GM12872 (cell line): Measurements from ENCODE around the gene MITF.

Source experiments
- CTCF ChIP-seq: IDR thresholded peaks from 3 replicates; pipeline ENCODE4 v1.5.1; 2011; ENCODE audit warnings: low read depth, mild to moderate bottlenecking, low read length, moderate library complexity; ENCODE audit not compliant: insufficient read depth

The MITF gene

GRCh38 chr3:69827127-69827526 lies 87.9 kb downstream of the MITF start:
- no peak for TF ChIP-seq CTCF

DNA sequence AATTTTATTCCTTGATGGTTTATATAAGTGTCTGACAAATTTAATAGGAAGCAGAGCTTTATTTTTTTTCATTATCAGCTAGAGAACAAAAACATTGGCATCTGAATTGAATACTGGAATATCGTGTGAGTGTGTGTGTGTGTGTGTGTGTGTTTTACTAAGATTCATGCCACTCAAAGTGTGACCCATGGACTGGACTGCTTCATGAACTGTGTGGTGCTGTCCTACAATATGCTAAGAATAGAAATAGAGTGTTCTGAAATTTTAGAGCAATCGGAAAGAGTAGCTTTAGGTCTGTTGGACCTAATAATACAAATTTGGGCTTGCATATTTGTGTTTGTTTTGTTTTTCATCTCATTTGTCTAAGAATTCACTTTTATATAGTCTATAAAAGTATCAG lies 89.6 kb downstream of the MITF start:
- TF ChIP-seq CTCF: no peak

GRCh38 chr3:69830147-69830546 lies 90.9 kb downstream of the MITF start:
- no peak for TF ChIP-seq CTCF

DNA sequence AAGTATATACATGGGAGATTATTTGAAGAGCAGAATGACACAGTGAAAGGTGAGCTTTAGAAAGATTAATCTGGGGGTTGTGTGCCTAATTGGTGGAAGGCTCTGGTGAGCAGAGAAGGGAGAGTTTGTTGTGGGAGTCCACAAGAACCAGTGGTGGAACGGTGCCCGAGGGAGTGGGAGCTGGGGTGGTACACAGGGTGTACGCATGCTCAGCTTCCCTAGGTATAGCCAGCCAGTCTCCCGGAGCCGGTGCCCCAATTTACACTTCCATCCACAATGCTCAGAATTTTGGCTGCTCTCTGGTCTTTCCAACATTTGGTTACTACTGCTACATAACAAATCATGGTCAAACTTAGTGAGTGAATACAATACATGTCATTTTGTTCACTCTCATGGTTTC lies 92.5 kb downstream of the MITF start:
- TF ChIP-seq CTCF: no peak

- TF ChIP-seq CTCF: no peak
Observed at GRCh38 chr3:69833591-69833990, 94.3 kb downstream of the MITF start.

DNA sequence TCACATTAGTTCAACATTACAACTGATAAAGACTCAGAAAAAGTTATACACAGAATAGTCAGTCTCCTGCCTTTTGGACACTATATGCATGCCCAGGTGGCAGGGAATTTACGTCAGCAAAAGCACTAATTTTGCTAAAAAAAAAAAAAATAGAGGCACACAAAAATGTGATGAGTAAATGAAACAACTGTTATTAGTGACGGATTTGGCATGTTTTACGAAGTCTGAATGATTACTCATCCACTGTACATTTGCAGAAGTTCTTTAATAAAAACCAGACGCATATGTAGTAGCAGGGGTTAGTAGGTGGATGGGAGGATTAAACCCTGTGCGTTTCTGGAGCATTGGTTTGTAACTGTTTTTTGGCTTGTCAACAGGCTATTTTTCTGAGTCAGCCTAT lies 99.0 kb downstream of the MITF start:
- no peak for TF ChIP-seq CTCF

- no peak for TF ChIP-seq CTCF
Observed at GRCh38 chr3:69838696-69839515, 99.6 kb downstream of the MITF start.

DNA sequence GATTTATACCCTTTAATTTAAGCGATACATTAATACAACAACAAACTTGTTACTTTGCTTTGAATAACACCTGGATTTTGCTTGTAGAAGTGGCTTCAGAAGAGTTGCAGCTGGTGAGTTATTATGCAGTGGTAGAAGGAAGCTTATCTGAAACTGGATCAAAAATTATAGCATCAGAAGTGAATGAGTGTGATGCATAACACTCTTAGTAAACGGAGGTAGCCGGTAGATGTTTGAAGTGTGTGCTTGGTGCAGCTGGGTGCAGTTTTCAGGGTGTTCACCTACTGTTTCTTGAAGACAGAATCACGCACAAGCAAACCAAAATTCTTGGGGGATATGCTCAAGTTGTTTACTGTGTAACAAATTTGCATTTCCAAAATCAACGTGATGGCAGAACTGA lies 103.1 kb downstream of the MITF start:
- no peak for TF ChIP-seq CTCF
